Measurements from ENCODE around the gene YKT6.

DNA sequence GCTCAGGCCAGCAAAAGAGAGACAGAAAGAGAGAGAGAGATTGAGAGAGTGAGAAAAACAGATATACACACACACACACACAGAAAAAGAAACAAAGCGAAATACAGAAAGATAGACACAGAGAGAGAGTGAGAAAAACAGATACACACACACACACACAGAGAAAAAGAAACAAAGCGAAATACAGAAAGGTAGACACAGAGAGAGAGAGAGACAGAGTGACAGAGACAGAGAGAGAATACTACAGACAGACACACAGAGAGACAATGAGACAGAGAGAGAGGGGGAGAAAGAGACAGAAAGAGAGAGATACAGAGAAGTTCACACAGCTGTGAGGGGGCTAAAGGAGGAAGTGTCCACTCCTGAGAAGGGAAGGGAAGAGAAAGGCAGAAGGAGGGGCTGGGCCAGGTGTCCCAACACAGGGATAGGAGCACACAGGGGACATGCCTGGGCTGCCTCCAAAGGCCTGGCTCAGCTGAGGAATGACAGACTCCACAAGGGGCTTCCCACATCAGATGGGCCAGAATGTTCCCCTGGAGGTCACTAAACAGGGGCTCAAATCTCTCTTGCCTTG, 15.8 kb upstream of the YKT6 start:
- TF ChIP-seq, protein P1, sequence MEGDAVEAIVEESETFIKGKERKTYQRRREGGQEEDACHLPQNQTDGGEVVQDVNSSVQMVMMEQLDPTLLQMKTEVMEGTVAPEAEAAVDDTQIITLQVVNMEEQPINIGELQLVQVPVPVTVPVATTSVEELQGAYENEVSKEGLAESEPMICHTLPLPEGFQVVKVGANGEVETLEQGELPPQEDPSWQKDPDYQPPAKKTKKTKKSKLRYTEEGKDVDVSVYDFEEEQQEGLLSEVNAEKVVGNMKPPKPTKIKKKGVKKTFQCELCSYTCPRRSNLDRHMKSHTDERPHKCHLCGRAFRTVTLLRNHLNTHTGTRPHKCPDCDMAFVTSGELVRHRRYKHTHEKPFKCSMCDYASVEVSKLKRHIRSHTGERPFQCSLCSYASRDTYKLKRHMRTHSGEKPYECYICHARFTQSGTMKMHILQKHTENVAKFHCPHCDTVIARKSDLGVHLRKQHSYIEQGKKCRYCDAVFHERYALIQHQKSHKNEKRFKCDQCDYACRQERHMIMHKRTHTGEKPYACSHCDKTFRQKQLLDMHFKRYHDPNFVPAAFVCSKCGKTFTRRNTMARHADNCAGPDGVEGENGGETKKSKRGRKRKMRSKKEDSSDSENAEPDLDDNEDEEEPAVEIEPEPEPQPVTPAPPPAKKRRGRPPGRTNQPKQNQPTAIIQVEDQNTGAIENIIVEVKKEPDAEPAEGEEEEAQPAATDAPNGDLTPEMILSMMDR (IDR thresholded peaks at IDR 0.05): no peak
- no peak for TF ChIP-seq POLR2A (IDR thresholded peaks at IDR 0.05)
